Effector memory CD8-positive, alpha-beta T cell (primary cell): ENCODE data around the gene HOXB1.

ENCODE experiments used
- ATAC-seq: fragments of 150-1000 bp; cut with Tn5 transposase; replicated peaks from 2 replicates; pipeline ENCODE4 v1.10.0; 2021; ENCODE audit warnings: mild to moderate bottlenecking, moderate library complexity
- DNase-seq, 3 experiments: peaks; one replicate each; pipeline ENCODE4 v3.0.0; 2021
- H3K27ac Mint-ChIP-seq, 2 donors: one replicate each; pipeline ENCODE4 v1.8.0; 2022; ENCODE audit warnings: mild to moderate bottlenecking in 2 of 2, mixed read lengths in 2 of 2, moderate library complexity in 2 of 2
- H3K27me3 Mint-ChIP-seq, 2 donors: one replicate each; pipeline ENCODE4 v1.8.0; 2022; ENCODE audit warnings: mixed read lengths in 2 of 2
- H3K36me3 Mint-ChIP-seq: one replicate; pipeline ENCODE4 v1.8.0; 2022; ENCODE audit warnings: mild to moderate bottlenecking, moderate library complexity, mixed read lengths; ENCODE audit not compliant: insufficient read depth
- H3K4me1 Mint-ChIP-seq, 2 donors: one replicate each; pipeline ENCODE4 v1.8.0; 2022; ENCODE audit warnings: low read depth in 2 of 2, mixed read lengths in 2 of 2
- H3K4me3 Mint-ChIP-seq, 2 donors: one replicate each; pipeline ENCODE4 v1.8.0; 2022; ENCODE audit warnings: mild to moderate bottlenecking in 2 of 2, mixed read lengths in 2 of 2, moderate library complexity in 2 of 2
- H3K9me3 Mint-ChIP-seq, 2 donors: one replicate each; pipeline ENCODE4 v1.8.0; 2022; ENCODE audit warnings: mixed read lengths in 2 of 2

Gene HOXB1

DNA sequence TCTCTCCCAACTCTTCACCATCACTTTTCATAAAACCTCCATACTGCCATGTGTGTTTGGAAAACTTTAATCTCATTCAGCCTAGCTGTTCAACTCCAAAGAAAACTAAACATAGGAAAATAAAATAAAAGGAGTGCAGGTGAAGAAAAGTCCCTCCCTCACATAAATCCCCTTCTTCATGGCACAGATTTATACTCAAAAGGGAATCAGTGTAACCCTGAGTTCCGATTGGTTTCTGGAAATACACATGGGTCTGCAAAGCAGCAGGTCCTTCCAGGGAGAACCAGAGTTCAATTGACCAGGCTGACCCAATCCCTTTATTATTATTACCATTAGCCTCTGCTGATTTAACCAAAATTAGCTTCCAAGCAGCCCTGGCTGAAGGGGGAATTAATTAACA lies 23.0 kb upstream of the HOXB1 start:
- H3K4me1 Mint-ChIP-seq: no peaks in the 10 kb centered on the region
- H3K36me3 Mint-ChIP-seq: peaks cover 3% of the 10 kb centered on the region
- H3K9me3 Mint-ChIP-seq: no peaks in the 10 kb centered on the region
- ATAC-seq (no peak), DNase-seq (no peak)
- H3K4me3 Mint-ChIP-seq: no peak overlapping the region
- no peak overlapping the region for H3K27ac Mint-ChIP-seq
- no peaks in the 10 kb centered on the region for H3K27me3 Mint-ChIP-seq

DNA sequence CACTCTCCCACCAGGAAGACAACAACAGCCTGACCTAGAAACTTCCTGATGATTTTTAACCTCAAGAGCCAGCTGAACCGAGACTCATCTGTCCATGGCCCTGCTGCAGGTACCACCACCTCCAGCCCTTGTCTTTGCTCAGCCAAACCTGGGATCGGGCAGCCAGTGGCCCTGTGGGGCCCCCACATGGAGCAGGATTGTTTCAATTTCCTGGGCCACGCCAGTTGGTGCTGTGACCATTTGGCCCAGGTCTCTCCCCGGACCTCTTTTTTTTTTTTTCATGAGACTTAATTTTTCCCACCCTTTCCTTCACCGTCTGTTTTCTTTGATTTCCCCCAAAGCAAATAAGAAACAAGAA lies 22.4 kb upstream of the HOXB1 start:
- DNase-seq (no peak), ATAC-seq (no peak)
- Mint-ChIP-seq H3K4me3 (no peak overlapping the region), H3K36me3 (peaks cover 3% of the 10 kb centered on the region), H3K4me1 (no peaks in the 10 kb centered on the region), H3K9me3 (no peaks in the 10 kb centered on the region), H3K27ac (no peak overlapping the region), H3K27me3 (no peaks in the 10 kb centered on the region)

DNA sequence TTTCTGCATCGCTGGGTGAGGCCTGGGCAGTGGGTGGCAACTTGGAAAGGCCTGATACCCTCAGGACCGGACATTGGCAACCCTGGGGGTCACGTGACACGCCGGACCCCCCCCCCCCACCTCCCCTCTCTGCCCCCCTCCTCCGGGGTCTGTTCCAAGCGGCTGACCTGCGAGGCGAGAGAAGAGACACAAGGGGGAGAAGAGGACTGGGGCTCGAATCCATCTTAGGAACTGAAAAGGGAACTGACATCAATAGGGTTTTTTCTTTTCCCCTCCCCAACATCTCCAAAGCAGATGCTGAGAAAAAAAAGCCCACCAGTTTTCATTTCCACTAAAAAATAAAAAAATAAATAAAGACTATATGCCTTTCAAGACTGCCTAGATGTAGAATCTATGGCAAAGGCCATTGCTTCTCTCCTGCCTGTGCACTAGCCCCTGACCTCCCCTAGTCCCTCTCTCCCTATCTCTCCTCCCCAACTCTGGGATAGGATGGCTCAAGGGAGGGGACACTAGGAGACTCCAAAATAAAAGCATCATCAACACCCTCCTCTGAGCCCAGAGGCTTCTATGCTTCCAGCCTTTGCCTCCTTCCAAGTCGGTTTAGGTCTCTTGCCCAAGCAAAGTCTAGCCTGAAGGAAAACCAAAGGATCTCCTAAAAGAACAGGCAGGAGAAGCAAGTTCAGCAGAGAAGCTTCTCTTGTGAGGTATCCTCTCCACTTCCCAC lies 21.8 kb upstream of the HOXB1 start:
- Mint-ChIP-seq H3K4me3 (no peak overlapping the region), H3K27ac (no peak overlapping the region), H3K36me3 (peaks cover 3% of the 10 kb centered on the region), H3K4me1 (no peaks in the 10 kb centered on the region), H3K9me3 (no peaks in the 10 kb centered on the region), H3K27me3 (no peaks in the 10 kb centered on the region)
- ATAC-seq: no peak
- DNase-seq: no peak

DNA sequence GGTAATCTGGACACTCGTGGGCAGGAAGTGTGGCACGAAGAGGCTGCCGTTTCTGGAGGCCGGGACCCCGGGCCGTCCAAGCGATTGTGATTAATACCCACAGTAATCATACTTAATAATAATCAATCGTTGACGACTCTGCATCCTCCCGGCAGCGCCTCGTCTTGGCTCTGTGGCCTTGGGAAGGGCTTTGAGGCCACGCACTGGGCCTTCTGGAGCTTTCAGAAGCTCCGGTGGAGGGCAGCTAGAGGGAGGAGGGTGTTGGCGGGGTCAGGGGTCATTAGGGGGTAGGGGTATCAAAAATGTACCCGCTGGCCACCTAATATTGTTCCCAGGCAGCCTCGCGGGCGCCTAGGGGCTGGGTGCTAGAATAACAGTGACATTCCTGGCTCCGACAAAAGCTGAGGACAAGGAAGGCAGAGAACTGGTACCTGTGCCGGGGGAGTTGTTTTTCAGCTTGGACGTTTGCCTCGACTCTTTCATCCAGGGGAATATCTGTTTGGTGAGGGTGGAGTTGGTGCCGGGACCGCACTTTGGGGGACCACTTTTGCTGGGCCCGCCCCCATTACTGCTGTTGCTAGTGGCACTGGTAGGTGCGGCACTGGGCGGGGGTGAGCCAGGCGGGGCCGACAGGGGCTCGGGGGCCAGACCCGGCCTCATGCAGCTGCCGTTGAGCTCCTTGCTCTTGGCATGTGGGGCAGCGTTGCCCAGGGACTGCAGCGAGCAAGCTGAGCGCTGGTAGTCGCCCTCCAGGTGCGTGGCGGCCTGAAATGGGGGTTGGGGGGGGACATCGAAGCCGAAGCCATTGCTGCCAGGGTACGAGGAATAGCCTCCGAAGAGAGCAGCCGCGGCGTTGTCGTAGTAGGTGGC lies 21.0 kb upstream of the HOXB1 start:
- Mint-ChIP-seq H3K9me3 (no peaks in the 10 kb centered on the region), H3K4me1 (no peaks in the 10 kb centered on the region), H3K36me3 (peaks cover 3% of the 10 kb centered on the region), H3K27ac (no peak overlapping the region), H3K27me3 (no peaks in the 10 kb centered on the region), H3K4me3 (no peak overlapping the region)
- ATAC-seq (no peak), DNase-seq (no peak)

DNA sequence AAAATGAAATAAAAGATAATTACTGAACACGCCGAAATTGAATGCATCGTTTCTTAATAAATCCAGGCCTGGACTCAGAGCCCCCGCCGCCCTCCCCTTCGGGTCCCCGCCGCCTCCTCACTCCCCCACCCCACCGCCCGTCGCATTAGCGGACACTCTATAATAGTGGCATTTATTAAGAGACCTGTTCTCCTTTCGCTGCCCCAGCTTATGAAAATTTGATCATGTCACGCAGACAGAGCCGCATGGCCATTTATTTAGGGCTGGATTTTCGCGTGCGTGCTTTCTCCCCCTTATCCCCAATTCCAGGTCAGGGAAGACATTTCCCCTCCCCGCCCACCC lies 20.4 kb upstream of the HOXB1 start:
- ATAC-seq (no peak), DNase-seq (no peak)
- no peaks in the 10 kb centered on the region for H3K9me3 Mint-ChIP-seq
- no peaks in the 10 kb centered on the region for H3K4me1 Mint-ChIP-seq
- no peak overlapping the region for H3K4me3 Mint-ChIP-seq
- peaks cover 0 to 2% of the 10 kb centered on the region in 2 donors for H3K27me3 Mint-ChIP-seq
- peaks cover 6% of the 10 kb centered on the region for H3K36me3 Mint-ChIP-seq
- no peak overlapping the region for H3K27ac Mint-ChIP-seq

DNA sequence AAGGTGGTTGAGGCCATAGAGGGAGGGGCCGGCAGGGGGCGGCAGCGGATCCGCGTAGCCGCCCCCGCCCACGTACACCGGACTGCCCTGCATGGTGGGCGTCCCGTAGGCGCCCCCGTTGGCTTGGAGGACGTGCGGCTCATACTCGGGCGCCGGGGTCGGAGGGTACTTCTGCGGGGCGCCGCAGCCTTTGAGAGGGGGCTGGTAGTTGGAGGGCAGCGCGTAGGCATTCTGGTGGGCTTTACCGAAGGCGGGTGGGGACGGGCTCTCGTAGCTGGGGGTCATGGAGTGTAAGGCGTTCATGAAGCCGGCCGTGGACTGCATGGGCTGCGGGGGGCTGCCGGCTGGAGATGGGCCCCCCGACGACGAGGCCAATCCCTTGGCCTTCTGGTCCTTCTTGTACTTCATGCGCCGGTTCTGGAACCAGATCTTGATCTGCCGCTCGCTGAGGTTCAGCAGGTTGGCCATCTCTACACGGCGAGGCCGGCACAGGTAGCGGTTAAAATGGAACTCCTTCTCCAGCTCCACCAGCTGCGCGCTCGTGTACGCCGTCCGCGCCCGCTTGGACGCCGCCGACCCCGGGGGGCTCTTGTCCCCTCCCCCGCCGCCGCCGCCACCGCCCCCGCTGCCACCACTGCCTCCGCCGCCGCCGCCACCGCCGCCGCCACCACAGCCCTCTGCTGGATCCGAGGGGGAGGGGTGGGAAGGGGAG lies 19.8 kb upstream of the HOXB1 start:
- DNase-seq: no peak
- Mint-ChIP-seq H3K27me3 (peaks cover 0 to 6% of the 10 kb centered on the region in 2 donors), H3K9me3 (no peaks in the 10 kb centered on the region), H3K4me1 (no peaks in the 10 kb centered on the region), H3K4me3 (no peak overlapping the region), H3K36me3 (peaks cover 6% of the 10 kb centered on the region), H3K27ac (no peak overlapping the region)
- ATAC-seq: no peak

DNA sequence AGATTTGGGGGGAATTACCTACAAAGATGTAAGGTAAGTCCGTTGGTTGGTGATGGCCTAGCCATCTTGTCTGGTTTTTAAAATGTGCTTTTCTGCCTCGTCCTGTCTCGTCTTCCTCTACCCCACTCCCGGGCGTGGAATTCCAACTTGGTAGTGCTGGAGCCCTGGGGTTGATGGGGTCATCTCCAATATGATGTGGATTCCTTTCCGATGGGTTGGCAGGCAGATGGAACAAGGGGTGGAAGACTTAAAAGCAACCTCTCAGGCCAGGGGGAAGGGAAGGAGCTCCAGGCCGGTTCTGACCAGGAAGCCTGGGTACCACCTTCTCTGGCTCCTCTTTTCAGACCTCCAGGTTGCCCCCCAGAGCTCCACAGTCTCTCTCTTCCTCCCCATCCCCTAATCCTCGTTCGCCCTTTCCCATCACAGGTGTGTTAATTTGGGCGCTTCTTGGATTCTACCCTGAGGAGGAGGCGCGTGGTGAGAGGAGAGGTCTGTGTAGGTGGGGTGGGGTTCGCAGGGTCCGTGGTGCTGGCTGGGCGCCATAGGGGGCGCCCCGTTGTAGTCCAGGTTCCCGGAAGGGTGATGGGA lies 19.2 kb upstream of the HOXB1 start:
- no peaks in the 10 kb centered on the region for H3K4me1 Mint-ChIP-seq
- no peak for DNase-seq
- no peak for ATAC-seq
- H3K27me3 Mint-ChIP-seq: peaks cover 0 to 6% of the 10 kb centered on the region in 2 donors
- peaks cover 6% of the 10 kb centered on the region for H3K36me3 Mint-ChIP-seq
- H3K27ac Mint-ChIP-seq: no peak overlapping the region
- H3K4me3 Mint-ChIP-seq: no peak overlapping the region
- H3K9me3 Mint-ChIP-seq: no peaks in the 10 kb centered on the region

DNA sequence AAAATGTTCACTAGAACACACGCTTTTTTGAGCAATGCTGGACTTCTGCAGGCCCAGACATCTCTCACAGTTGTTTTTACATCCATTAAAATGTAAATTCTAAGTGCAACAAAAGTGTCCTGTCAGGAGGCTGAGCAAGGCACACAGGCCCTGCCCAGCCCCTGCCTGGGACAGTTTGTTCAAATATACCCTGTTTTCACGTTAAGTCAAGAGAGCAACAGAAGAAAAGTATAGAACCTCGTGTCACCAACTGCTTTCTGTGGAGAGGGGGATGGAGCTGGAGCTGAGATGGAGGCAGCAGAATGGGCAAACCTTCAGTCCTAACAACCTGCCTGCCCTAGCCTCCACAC lies 18.4 kb upstream of the HOXB1 start:
- Mint-ChIP-seq H3K9me3 (no peaks in the 10 kb centered on the region), H3K4me3 (no peak overlapping the region), H3K27ac (no peak overlapping the region), H3K4me1 (peaks cover 0 to under 1% of the 10 kb centered on the region in 2 donors), H3K27me3 (peaks cover 2 to 7% of the 10 kb centered on the region in 2 donors), H3K36me3 (peaks cover 5% of the 10 kb centered on the region)
- no peak for DNase-seq
- no peak for ATAC-seq

DNA sequence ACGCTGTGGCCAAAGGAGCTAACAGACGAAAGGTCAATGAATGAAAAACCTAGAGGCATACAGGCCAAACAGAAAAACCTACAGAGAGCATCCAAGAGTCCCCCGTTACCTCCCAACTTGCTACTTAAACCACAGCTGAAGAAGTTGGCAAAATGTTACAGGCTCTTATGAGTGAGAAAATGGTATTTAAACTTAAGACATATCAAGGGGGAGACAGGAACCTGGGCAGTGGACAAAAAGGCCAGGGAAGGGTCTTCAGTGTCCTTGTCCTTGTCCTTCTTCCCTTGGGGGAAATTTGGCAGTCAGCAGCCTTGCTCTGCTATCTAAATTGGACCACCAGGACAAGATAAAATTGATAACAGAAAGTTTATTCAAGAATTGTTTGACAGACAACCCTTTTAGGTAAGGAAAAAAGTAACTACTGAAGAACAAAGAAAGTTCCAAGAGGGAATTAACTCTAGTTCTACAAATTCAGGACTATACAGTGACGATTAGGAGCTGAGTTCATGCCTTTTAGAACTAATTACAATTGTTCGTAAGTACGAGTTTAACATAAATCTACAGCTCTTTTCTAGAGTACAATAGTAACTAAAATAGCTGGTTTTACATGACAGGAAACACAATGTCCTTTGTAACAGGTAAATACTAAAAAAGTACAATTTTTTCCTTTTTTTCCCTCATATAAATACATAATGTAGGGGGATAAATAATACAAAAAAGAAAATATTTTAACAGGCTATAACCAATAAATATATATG lies 17.9 kb upstream of the HOXB1 start:
- H3K27me3 Mint-ChIP-seq: peaks cover 8 to 12% of the 10 kb centered on the region in 2 donors
- DNase-seq (no peak), ATAC-seq (no peak)
- peaks cover 2% of the 10 kb centered on the region for H3K36me3 Mint-ChIP-seq
- no peak overlapping the region for H3K27ac Mint-ChIP-seq
- H3K4me3 Mint-ChIP-seq: no peak overlapping the region
- H3K9me3 Mint-ChIP-seq: no peaks in the 10 kb centered on the region
- peaks cover 4% of the 10 kb centered on the region in 2 donors for H3K4me1 Mint-ChIP-seq

DNA sequence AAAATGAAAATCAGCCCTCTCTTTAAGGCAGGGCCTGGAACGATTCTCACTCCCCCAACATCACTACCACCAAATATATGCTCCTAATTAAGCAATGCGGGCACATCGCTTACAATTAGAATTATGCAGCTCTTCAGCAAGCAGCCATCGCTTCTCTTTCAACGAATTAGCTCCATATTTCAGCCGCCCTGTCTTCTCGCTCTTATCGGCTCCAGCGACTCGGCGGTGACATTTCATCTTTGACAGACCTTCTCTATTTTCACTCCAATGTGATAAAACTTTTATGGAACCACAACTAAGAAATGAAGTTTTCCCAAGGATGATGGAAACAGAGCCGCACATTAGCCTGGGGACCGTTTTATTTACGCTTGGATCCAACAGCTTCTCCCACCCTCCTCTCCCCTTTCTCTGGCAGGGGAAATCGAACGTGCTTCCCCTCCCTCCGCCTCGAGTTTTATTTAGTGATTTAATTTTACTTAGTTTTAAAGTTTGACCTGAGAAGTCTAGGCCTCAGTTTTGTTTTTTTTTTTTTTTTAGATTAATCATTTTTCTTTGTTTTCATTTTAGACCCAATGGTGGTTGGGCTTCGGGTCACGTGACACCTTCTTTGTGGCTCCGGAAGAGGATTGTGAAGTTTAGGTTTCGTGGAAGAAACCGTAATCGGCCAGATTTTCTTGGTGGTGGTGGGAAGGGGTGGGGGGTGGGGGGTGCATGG lies 17.2 kb upstream of the HOXB1 start:
- no peak for DNase-seq
- Mint-ChIP-seq H3K27ac (no peak overlapping the region), H3K4me3 (no peak overlapping the region), H3K4me1 (peaks cover 5 to 7% of the 10 kb centered on the region in 2 donors), H3K9me3 (no peaks in the 10 kb centered on the region), H3K36me3 (peaks cover 2% of the 10 kb centered on the region), H3K27me3 (peaks cover 15 to 17% of the 10 kb centered on the region in 2 donors)
- ATAC-seq: no peak

DNA sequence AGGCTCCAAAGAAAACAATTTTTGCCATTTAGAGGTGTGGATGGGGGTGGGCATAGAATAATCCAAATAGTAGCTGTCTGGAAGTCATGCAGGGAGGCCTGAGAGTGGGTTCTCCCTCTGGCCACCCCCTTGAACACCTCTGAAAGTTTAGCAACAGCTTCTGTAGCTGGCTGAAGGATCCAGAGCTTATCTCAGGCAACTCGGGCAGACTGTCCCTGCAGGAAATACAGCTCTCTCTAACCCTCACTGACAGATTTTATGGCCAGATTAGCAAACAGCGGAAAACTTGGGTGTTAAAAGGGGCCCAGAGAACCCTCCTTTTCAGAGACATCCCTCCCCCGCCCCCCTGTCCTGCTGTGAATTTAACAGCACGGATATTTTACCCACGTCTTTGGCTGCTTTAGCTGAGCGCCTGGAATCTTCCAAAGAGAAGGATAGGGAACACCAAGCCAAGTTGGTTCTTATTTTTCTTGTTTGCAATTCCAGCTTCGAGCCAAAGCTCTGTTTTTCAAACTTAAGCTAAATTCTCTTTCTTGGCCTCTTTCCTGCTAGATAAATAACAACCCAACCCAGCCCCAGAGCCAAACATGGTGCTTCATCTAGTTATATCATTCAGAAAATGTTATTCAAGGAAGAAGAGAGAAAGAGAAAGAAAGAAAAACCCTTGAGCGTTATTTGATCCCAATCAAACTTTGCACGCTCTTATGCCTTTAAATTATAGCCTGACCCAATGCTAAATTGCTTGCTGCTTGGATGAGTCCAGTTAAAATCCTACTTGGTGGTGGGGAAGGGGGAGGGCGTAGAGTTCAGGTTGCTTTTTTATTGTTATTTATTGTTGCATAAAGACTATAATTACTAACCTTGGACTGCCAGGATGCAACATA lies 16.4 kb upstream of the HOXB1 start:
- Mint-ChIP-seq H3K4me3 (no peak overlapping the region), H3K27me3 (peaks cover 23 to 25% of the 10 kb centered on the region in 2 donors), H3K27ac (no peak overlapping the region), H3K36me3 (peaks cover 2% of the 10 kb centered on the region), H3K9me3 (no peaks in the 10 kb centered on the region), H3K4me1 (peaks cover 12% of the 10 kb centered on the region in 2 donors)
- DNase-seq (no peak), ATAC-seq (no peak)
